ENCODE measurements around the gene ZDHHC21.

The ZDHHC21 gene

DNA sequence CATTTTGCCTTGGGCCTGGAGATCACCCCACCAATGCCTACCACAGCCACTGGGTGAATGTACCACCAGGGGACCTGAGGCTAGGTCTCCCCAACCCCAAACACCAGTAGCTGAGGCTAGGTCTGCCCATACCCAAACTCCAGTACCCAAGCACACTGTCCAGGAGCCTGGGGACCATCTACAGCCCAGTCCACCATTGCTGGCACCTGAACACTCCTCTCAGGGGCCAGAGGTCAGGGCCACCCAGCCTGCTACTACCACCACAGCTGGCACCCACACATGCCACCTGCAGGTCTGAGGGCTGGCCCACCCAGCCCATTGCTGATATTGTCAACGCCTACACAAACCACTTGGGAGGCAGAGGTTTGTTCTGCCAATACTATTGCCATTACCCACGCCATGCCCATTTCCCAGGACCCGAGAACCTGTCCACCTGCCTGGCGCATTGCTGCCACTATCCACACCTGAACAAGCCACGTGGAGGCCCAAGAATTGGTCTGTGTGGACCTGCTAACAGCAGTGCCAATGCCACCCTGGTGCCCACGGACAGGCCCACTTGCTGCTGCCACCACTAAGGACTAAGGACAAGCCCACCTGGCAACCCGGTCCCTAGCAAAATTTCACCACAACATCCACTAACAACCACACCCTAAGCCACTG is 59.2 kb downstream of the ZDHHC21 start:
- no peak overlapping the region for H3K4me3 ChIP-seq (ENCODE audit: low read length)
- DNase-seq (ENCODE audit: low read depth, low spot score), result no peak

DNA sequence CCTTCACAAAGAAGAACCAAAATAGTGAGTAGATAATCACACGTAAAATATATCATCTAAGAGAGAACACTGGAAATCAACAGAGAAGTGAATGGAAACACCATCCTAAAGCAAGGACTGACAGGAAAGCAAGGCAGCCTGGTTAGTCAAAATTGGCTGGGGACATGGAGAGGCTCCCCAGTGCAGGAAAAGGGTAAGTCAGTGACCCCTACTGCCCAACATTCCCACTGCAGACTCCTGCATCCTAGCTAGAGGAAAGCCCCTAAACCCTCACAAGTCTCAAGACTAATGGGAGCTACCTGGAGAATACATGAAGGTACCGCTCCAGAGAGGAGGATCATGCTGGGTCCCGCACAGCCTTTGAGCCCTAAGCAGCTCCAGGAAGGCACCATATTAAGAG is 60.1 kb downstream of the ZDHHC21 start:
- no peak for DNase-seq (ENCODE audit: low read depth, low spot score)
- H3K4me3 ChIP-seq (ENCODE audit: low read length), result no peak overlapping the region

DNA sequence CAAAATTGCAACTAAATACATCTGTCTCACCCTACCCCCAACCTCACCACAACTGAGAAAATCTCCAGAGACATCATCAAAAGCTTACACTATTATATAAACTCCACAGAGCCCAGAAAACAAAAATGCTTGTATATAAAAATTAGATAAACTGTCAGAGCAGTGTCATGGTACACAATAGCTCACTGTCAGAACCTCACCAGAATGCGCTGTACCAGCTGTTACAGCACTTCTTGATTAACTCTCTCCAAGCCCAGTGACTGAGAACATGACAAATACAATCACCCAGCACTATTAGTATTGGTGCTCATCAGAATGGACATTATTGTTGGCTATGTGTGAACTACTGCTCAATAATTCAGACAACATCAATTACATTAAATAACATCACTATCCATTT is 65.7 kb downstream of the ZDHHC21 start:
- no peak for DNase-seq (ENCODE audit: low read depth, low spot score)
- no peak overlapping the region for H3K4me3 ChIP-seq (ENCODE audit: low read length)

DNA sequence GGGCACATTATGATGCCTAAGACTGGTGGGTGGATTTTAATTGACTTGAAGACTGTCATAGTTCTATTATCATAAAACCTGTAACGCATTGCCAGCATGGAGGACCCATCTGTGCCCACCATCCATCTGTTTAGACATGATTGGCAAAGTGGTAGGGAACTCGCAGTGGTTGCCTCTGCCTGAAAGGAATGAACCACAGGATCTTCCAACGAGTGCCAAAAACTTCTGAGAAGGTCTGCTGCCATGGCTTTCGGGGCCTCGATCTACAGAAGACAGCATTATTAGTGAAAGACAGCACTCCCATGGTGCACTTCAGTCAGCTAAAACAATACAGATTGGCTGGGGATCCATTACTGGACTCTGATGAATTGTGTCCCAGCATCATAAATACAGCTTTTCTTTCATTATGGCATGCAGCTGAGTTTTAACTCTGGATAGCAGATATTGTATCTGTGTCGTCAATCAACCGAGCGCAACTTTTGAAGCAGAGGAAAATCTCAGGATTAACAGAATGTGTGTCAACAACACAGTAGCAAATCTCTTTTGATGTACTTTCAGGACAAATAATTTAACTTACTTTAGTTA is 74.3 kb downstream of the ZDHHC21 start:
- no peak for DNase-seq (ENCODE audit: low read depth, low spot score)
- no peak overlapping the region for H3K4me3 ChIP-seq (ENCODE audit: low read length)

DNA sequence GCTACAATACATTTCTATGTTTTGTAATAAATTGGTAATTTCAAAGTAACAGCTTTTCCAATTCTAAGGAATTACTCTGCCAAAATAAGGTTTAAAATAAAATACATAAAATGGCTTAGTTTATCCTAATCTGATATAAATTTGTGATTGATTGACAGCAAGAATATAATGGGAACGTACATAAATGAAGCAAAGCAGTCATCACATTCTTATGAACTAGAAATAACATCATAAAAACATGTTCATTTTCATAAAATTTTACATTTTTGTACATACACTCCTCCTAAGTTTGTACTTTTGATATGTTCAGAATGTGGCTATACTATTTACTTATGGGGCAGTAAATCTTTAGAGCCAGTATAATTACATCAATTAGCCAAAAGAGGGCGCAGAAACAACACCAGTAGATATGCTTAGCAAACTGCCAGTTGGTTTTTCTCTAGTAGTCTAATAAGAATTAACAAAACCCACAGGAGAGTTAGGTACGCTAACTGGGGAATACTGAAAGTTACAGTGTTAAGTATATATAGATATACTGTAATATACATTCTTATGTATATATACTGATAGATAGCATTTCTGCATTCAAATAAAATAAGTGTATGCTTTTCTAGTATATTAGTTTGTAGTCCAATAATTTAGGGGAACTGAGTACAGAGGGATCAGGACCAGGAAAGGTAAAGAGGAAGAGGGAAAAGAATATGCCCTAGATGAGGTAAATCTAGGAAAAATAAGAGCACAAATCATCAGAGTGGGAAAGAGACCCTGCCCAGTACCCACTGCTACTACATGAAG is 76.8 kb downstream of the ZDHHC21 start:
- DNase-seq (ENCODE audit: low read depth, low spot score), result peak; percentile 46

DNA sequence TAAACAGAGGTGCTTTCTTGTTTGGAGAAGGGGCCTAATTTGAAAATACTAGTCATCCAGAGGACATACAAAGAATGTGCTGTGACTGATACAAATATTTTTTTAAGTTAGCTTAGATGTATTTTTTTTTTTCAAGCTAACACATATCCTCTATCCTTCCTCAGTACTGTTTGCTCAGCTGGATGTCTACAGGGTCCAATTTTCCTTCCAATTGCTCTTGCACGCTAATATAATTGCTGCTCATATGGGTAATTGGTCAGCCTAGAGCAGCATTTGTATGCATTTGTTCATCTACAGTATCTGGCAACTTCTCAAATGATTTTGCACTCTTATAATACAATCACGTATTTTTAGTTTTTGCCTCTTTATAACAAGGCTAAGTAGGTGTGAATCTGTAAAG is 84.7 kb downstream of the ZDHHC21 start:
- no peak for DNase-seq (ENCODE audit: low read depth, low spot score)
- no peak overlapping the region for H3K4me3 ChIP-seq (ENCODE audit: low read length)

More for the DNA sequence above, 76.8 kb downstream of the ZDHHC21 start:
- no peak overlapping the region for H3K4me3 ChIP-seq (ENCODE audit: low read length)

DNA sequence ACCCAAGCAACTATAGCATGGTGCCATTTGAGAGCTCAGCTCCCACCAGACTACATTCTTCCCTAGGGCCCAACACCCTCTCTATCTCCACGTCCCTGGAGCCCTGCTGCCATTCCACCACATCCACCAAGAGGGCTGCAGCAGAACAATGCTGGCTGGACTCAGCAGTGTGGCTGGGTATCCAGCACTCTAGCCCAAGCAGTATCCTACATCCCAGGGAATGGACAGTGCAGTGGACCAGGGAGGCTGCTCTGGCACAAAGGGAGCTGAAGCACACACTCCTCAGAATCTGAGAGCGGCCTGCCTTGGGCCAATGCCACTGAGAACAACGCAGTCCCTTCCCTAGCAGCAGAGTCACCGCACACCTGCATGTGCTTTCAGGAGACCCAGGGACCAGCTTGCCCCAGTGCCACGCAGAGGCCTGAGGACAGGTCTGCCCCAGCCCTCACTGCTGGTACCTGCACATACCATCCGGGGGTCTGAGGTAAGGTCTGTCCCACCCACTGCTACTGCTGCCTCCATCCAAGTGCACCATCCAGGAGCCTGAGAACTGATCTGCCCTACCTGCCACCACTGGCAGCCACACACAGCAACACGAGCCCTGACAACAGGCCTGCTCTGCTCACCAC is 95.9 kb downstream of the ZDHHC21 start:
- H3K4me3 ChIP-seq (ENCODE audit: low read length), result no peak overlapping the region
- no peak for DNase-seq (ENCODE audit: low read depth, low spot score)

DNA sequence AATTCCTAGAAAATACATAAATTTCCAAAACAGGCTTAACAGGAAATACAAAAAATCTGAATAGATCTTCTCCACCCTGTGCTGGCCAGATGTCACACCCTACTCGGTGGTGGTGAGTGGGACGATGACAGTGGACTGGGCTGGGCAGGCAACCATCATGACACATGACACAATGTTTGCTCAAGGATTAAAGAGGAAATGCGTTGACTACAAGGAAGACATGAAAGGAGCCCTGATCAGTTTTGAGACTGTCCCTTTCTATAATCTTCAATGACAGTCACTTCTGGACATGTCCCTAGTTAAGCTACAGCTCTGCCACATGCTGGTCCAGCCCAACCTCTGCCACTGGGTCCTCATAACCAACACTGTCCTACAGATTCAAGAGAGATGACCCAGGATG is 99.8 kb downstream of the ZDHHC21 start:
- DNase-seq (ENCODE audit: low read depth, low spot score), result no peak

DNA sequence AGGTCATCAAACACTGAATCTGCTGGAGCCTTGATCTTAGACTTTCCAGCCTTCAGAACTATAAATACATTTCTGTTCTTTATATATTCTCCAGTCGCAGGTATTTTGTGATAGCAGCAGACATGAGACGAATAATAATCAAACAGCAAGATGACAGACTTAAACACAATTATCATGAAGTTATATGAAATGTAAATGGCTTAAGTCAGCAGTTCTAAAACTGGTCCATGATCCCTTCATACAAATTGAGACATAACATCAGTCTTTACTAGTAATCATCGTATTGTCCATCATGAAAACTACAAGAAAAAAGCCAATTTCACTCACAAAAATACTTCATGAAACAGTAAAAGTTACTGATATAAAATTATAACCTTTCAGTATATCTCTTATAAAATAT is 101.8 kb downstream of the ZDHHC21 start:
- DNase-seq (ENCODE audit: low read depth, low spot score), result no peak

More for the DNA sequence above, 99.8 kb downstream of the ZDHHC21 start:
- H3K4me3 ChIP-seq (ENCODE audit: low read length), result no peak overlapping the region

DNA sequence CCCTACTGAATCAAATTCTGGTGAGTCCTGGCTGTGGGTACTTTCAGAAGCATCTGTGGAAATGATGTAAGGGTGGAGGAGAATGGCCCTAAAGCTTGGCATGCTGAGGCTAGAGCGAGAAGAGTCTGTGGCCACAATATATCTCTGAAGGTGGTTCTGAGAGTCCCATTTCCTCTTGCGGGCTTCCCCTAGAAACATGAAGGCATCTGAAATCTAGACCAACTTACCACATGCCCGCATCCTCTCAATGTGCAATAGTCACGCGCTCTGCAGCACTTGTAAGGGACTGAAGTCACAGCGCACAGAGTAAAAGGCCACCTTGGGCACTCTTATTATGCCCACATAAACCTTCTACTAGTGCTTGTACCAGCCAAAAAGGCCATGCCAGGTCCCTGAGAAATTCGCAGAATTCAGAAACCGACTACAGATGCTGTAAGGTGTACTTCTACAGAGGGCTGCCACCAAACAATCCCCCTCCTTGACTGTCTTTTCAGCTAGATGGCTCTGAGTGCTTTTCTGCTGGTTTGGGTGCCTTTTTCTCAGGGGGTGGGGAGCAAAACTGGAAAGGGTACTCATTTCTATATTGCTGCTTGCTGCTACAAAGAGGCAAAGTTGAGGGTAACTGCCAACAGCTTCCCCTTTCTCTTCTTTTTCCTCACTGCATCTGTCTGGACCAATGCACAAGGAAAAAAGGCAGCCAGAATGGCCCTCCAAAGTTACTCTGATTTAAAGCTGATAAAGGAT is 107.3 kb downstream of the ZDHHC21 start:
- DNase-seq (ENCODE audit: low read depth, low spot score), result peak; percentile 69
- no peak overlapping the region for H3K4me3 ChIP-seq (ENCODE audit: low read length)

More for the DNA sequence above, 101.8 kb downstream of the ZDHHC21 start:
- H3K4me3 ChIP-seq (ENCODE audit: low read length), result no peak overlapping the region

DNA sequence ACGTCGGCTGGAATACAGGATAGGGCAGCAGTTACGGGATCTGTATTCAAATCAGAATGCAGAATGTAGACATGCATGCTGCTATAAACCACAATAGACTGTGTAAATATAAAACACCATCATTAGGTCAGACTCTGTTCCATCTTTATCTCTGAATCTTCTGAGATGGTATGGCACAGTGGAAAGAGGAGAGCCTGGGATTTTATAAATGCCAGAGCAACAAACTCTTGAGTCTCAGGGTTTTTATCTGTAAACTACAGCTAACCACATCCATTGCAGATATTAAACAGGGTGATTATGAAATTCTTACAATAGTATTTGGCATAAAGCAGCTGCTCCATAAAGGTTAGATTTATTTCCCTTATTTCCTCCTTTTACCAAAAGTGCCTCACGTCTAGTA is 108.7 kb downstream of the ZDHHC21 start:
- DNase-seq (ENCODE audit: low read depth, low spot score), result no peak
- H3K4me3 ChIP-seq (ENCODE audit: low read length), result no peak overlapping the region

DNA sequence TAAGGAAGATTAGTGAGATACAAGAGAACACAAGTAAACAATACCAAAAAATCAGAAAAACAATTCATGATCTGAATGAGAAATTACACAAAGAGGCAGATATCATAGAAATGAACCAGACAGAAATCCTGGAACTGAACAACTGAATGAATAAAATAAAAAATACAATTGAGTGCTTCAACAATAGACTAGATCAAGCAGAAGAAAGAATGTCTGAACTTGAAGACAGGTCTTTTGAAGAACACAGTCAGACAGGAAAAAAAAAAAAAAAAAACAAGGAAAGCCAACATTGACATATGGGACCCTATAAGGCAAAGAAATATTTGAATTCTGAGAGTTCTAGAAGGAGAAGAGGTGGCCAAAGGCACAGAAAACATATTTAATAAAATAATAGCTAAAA is 115.2 kb downstream of the ZDHHC21 start:
- no peak for DNase-seq (ENCODE audit: low read depth, low spot score)

DNA sequence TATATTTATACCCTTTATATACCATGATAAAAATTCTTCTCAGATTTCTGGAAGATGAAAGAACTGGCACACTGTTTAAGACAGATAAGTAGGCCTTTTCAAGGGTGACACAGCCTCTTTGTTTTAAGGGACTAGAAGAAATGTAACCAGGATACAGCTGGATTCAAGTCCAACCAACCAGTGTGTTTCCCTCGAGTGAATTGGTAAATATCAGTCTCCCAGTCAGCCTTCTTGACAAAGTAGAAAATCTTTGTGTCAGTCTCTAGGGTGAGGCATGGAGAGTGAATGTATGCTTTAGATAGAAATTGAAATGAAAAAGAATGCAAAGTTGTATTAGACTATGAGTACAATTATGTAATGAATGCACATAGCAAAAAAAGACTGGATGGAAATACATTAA is 119.1 kb downstream of the ZDHHC21 start:
- H3K4me3 ChIP-seq (ENCODE audit: low read length), result no peak overlapping the region
- DNase-seq (ENCODE audit: low read depth, low spot score), result no peak

More for the DNA sequence above, 115.2 kb downstream of the ZDHHC21 start:
- H3K4me3 ChIP-seq (ENCODE audit: low read length), result no peak overlapping the region

DNA sequence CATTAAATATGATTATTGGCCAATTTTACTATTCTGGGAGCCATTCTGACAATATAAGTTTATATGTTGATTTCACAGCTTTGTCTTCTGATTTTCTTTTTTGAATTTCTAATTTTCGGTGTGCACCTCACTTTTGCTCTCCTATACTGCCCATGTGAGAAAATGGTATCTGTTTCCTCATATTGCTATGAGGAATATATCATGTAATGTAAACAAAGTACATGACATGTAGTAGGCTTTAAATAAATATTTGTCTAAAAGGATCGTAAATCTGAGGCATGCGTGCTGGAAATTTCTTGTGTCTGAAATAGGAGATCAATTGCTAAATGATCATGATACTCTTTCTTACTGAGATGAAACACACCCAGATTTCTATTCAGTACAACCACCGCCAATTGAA is 119.9 kb downstream of the ZDHHC21 start:
- no peak overlapping the region for H3K4me3 ChIP-seq (ENCODE audit: low read length)
- DNase-seq (ENCODE audit: low read depth, low spot score), result no peak

DNA sequence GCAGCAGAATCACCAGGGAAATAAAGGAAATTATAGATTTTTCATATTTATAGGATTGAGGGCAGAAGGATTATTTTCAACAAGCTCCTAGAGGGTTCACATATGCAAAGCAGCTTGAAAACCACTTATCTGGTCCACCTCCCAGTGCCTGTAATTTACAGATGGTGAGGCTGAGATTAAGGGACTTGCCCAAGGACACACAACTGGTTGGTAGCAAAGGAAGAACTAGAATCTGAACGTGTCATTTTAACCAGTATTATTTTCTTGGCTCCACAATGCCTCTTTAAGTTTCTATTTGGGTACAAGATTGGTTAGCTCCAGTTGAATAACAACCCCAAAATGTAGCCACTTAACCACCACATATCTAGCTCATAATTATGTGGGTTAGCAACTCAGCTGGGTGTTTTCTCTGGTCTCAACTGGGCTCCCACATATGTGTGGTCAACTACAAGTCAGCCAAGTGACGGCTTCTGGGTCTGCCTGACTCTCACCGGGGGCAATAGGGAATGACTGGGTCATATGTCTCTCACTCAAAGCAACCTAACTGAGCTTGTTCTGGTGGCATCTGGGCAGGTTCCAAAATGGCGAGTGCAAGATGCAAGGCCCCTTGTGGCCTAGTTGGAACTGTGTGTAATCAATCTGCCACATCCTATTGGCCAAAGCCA is 127.7 kb downstream of the ZDHHC21 start:
- no peak for DNase-seq (ENCODE audit: low read depth, low spot score)
- H3K4me3 ChIP-seq (ENCODE audit: low read length), result no peak overlapping the region

DNA sequence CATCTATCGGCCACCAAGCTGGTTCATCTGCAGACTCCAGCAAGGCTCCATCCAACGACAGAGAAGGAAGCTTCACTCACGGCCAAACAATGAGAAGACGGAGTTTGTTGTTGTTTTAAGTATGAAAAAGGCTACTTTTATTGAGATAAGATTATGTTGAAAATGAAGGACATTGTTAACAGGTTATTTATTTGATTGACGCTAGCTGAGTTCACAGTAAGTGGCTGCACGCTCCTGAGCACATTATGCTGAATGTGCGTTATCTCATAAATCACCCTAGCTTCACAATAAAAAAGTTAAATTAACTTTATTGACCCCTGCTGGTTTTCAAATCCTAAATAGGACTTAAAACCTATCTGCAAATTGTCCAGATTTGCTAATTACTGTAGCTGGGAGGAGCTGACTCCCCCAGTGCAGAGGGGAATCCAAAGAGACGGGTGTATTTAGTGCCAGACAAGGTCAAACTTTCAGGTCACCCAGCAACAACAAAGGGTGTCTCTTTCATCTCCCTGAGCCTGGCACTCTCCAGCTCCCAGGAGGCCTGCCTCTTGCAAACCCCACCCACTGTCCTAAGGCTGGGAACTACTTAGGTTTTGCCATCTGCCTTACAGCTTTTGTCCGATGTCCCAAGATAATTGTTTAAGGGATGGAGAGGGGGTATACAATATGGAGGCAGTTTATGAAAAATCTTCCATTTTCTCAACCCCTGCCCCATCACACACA is 129.2 kb downstream of the ZDHHC21 start:
- no peak for DNase-seq (ENCODE audit: low read depth, low spot score)
- H3K4me3 ChIP-seq (ENCODE audit: low read length), result no peak overlapping the region

DNA sequence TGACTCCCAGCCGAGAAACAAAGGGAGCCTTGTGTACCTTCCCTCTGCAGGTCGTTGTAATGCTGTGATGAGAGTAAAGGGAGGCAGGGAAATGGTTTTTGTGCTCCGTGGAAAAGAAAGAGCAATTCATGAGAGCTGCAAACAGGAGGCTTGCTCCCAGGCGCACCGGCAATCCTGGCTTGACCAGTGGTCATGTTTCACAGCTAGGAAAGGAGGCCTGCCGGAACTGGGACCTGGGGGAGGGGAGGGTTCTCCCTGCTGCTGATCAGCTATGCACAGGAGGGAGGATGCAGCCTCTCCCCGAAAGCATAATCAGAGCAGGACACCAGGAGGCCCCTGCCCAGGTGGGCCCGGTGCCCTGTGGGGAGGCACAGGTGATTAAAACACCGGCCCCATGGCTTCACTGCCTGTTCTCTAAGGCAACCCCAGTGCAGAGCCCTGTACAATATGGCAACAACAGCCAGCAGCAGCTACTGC is 131.3 kb downstream of the ZDHHC21 start:
- no peak for DNase-seq (ENCODE audit: low read depth, low spot score)
- no peak overlapping the region for H3K4me3 ChIP-seq (ENCODE audit: low read length)
